Testis (tissue), 3 donors: ENCODE data around the gene VIT. TPM values are rescaled to one million over a fixed set of nuclear protein-coding genes. Genes with fewer than 3 reads are reported as not detected.

Source experiments
- DNase-seq: peaks from one replicate; pipeline ENCODE4 v3.0.0-alpha.2; 2019
- H3K27ac ChIP-seq, 2 donors: fragments of 200-600 bp; sonication (generic); one replicate each; pipeline ENCODE4 v1.5.1; 2019
- H3K27me3 ChIP-seq: fragments of 200-600 bp; sonication (generic); one replicate; pipeline ENCODE4 v1.5.1; 2019
- H3K36me3 ChIP-seq: fragments of 200-600 bp; sonication (generic); one replicate; pipeline ENCODE4 v1.5.1; 2017; ENCODE audit warnings: low read depth; ENCODE audit errors: missing control alignments
- H3K4me1 ChIP-seq: fragments of 200-600 bp; sonication (generic); one replicate; pipeline ENCODE4 v1.5.1; 2019
- H3K4me3 ChIP-seq, 2 donors: fragments of 200-600 bp; sonication (generic); one replicate each; pipeline ENCODE4 v1.5.1; 2017 to 2019
- H3K9me3 ChIP-seq: fragments of 200-600 bp; sonication (generic); one replicate; pipeline ENCODE4 v1.5.1; 2017
- POLR2A ChIP-seq: fragments of 450-650 bp; IDR thresholded peaks from one replicate; pipeline ENCODE4 v1.6.1; 2017; ENCODE audit warnings: antibody characterized with exemption, mild to moderate bottlenecking, moderate library complexity
- WGBS, 2 donors: methylation state at CpG; one replicate each; pipeline ENCODE4 v1.1.5; 2018; 5-methylcytosine and 5-hydroxymethylcytosine counted together
- intact Hi-C: fragments of 100-400 bp; cut with DNase I; formaldehyde crosslinking; loops from one replicate; pipeline ENCODE4 v1.15.1; 2023; ENCODE audit warnings: low total_unique reads
- polyA plus RNA-seq: library from polyadenylated mRNA; stranded (reverse); fragments of 350-450 nt; fragmentation: Illumina TruSeq; extraction: RNeasy Lipid Tissue Mini Kit (QIAGEN cat#74804); gene quantifications from one replicate; pipeline ENCODE4 v1.2.3, GENCODE V29; 2014; ENCODE audit warnings: low read depth, low replicate concordance; ENCODE audit not compliant: insufficient read depth
- total RNA-seq, 2 donors: library from RNA; depleted of rRNA; stranded (reverse); fragments of >200 nt; gene quantifications; one replicate each; pipeline ENCODE4 v1.2.3, GENCODE V29; 2016
- TF ChIP-seq, protein P1 (sequence below), 3 experiments: fragments of 450-650 bp in 2 of 3; fragments of 200-600 bp in 1 of 3; sonication (generic) in 1 of 3; IDR thresholded peaks; one replicate each; pipeline ENCODE4 v1.5.1; 2016 to 2019; ENCODE audit warnings: antibody characterized with exemption in 3 of 3, mild to moderate bottlenecking in 2 of 3, moderate library complexity in 1 of 3

Gene VIT
- total and polyA plus RNA-seq, 3 donors from 2014 or later = 5.6 to 9.4 (median 7.2) TPM

DNA sequence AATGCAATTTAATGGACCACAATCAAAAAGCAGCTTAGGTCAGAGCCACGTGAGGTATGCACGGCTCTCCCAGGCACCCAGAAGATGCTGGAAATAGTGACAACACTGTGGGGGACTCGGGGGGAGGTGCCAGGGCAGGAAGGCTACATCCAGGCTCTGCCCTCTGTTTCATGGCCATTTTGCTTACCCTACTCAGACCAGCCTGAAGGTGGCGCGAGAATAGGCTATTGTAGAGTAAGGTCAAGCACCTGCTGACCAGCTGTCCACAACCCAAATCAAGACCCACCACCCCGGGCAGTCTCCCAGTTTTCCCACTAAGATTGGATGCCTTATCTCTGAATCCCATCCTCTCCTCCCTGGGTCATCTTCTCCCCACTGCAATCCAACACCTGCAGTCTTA, 115.7 kb downstream of the VIT start:
- TF ChIP-seq, protein P1, sequence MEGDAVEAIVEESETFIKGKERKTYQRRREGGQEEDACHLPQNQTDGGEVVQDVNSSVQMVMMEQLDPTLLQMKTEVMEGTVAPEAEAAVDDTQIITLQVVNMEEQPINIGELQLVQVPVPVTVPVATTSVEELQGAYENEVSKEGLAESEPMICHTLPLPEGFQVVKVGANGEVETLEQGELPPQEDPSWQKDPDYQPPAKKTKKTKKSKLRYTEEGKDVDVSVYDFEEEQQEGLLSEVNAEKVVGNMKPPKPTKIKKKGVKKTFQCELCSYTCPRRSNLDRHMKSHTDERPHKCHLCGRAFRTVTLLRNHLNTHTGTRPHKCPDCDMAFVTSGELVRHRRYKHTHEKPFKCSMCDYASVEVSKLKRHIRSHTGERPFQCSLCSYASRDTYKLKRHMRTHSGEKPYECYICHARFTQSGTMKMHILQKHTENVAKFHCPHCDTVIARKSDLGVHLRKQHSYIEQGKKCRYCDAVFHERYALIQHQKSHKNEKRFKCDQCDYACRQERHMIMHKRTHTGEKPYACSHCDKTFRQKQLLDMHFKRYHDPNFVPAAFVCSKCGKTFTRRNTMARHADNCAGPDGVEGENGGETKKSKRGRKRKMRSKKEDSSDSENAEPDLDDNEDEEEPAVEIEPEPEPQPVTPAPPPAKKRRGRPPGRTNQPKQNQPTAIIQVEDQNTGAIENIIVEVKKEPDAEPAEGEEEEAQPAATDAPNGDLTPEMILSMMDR (IDR thresholded peaks at IDR 0.05) = no peak
- TF ChIP-seq POLR2A = no peak
- Histone ChIP-seq H3K4me3 (no peak overlapping the region), H3K36me3 (no peaks in the 10 kb centered on the region), H3K4me1 (no peaks in the 10 kb centered on the region), H3K27me3 (no peaks in the 10 kb centered on the region), H3K27ac (no peak overlapping the region), H3K9me3 (no peaks in the 10 kb centered on the region)
- peak; percentile 28 for DNase-seq
- intact Hi-C loops = no loop called here
- WGBS, 2 donors = 61 to 71% methylated on average over 6 of the region's 6 CpGs

DNA sequence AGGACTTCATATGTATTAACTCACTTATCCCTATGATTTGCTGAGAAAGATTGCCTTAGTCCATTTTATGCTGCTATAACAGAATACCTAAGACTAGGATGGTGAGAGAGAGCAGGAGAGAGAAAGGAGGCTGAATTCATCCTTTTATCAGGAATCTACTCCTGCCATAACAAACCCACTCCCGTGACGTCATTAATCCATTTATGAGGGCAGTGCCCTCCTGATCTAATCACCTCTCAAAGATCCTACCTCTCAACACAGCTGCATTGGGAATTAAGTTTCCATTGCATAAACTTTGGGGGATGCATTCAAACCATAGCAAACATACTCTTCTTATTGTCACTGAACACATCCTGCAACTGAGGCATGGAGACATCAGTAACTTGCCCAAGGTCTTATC, 122.0 kb downstream of the VIT start:
- H3K27me3 ChIP-seq = no peaks in the 10 kb centered on the region
- no peak overlapping the region for H3K4me3 ChIP-seq
- no peak overlapping the region for H3K27ac ChIP-seq
- H3K4me1 ChIP-seq = no peaks in the 10 kb centered on the region
- WGBS, 2 donors = 43 to 82% methylated on average over 2 of the region's 2 CpGs
- intact Hi-C loops = no loop called here
- no peaks in the 10 kb centered on the region for H3K9me3 ChIP-seq
- no peaks in the 10 kb centered on the region for H3K36me3 ChIP-seq
- DNase-seq = no peak
- no peak for TF ChIP-seq POLR2A
- TF ChIP-seq, protein P1 (IDR thresholded peaks at IDR 0.05) = no peak

DNA sequence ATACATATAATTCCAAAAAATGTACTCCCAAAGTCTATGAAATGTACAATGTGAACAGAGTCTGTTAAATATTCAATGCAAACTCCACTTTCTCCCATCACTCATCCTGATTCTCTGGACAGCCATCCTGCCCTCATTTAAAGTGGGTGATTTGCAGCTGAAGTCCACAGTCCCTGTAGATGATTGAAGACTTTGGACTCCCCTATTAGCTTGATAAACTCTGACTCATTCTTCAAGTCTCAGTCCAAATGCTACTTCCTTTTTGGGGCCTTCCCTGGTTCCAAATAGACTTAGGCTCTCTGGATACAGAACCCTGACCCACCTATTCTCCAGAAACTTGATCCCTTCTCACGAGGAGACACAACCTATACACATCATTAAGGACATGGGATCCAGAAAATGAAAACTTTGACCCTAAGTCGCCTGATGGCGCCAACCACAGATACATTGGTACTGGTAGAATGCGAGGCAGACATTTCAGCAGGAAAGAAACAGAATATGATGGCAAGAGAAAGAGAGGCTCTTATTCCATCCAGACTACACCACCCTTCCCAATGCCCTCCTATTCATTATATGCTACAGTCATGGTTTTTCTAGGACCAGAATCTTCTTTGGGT, 122.7 kb downstream of the VIT start:
- Histone ChIP-seq H3K4me3 (no peak overlapping the region), H3K4me1 (no peaks in the 10 kb centered on the region), H3K27me3 (no peaks in the 10 kb centered on the region), H3K9me3 (no peaks in the 10 kb centered on the region), H3K36me3 (no peaks in the 10 kb centered on the region), H3K27ac (no peak overlapping the region)
- WGBS, 2 donors = 87 to 93% methylated on average over 4 of the region's 4 CpGs
- intact Hi-C loops = no loop called here
- DNase-seq = no peak
- TF ChIP-seq POLR2A = no peak
- TF ChIP-seq, protein P1 (IDR thresholded peaks at IDR 0.05) = no peak

DNA sequence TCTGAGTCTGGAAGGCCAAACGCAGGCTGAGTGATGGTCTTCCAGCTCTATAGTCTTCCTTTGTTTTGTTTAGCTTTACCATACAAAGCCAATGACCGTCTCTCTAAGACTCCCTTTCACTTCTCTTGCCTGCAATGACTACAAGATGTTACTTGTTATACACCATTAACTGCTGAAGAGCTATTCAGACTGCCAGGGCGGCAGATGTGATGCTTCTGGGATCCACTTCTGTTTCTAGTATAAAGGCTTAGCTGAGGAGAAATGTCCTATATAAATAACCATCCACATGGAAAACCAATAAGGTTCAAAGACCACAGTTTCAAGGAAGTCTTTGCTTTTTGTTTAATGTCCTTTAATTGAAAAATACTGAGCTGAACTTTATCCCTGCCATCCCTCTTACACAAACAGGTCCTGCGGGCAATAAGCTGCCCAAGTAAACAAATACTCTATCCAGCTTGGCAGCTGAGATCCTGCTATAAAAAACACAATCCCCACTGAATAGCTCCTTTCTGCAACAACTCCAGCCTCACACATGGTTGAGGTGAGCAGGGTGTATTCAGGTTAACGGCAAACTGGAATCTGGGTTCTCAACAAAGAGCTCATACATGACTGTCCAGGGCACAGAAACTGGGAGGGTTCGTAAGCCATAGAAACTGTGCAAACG, 124.6 kb downstream of the VIT start:
- no peak for DNase-seq
- no peaks in the 10 kb centered on the region for H3K36me3 ChIP-seq
- WGBS, 2 donors = 83 to 84% methylated on average over 7 of the region's 7 CpGs
- no peaks in the 10 kb centered on the region for H3K27me3 ChIP-seq
- no peaks in the 10 kb centered on the region for H3K9me3 ChIP-seq
- no peaks in the 10 kb centered on the region for H3K4me1 ChIP-seq
- no peak overlapping the region for H3K4me3 ChIP-seq
- intact Hi-C loops = no loop called here
- TF ChIP-seq POLR2A = no peak
- TF ChIP-seq, protein P1 (IDR thresholded peaks at IDR 0.05) = no peak
- no peak overlapping the region for H3K27ac ChIP-seq

DNA sequence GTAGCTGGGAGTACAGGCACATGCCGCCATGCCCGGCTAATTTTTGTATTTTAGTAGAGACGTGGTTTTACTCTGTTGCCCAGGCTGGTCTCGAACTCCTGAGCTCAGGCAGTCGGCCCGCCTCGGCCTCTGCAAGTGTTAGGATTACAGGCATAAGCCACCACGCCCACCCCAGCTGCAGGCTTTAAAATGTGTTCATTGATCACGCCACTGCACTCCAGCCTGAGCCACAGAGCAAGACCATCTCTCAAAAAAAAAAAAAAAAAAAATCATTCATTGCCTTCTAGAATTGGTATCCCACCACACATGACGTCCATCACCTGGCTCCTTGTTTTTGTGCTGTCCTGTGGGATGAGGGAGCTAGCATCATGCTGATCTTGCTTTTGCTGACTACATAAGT, 127.4 kb downstream of the VIT start:
- WGBS, 2 donors = 90 to 91% methylated on average over 10 of the region's 10 CpGs

More for the DNA sequence above, 127.4 kb downstream of the VIT start:
- no peaks in the 10 kb centered on the region for H3K9me3 ChIP-seq
- intact Hi-C loops = no loop called here
- no peaks in the 10 kb centered on the region for H3K4me1 ChIP-seq
- no peak for TF ChIP-seq POLR2A
- TF ChIP-seq, protein P1 (IDR thresholded peaks at IDR 0.05) = no peak
- H3K27me3 ChIP-seq = no peaks in the 10 kb centered on the region
- H3K36me3 ChIP-seq = no peaks in the 10 kb centered on the region
- H3K4me3 ChIP-seq = no peak overlapping the region
- DNase-seq = no peak
- H3K27ac ChIP-seq = no peak overlapping the region
